ENCODE results near the gene RENBP. TPM values are rescaled to one million over a fixed set of nuclear protein-coding genes. Genes with fewer than 3 reads are reported as not detected.

The RENBP gene
- total RNA-seq, 1 experiment from 2014 or later = 7.1 TPM

DNA sequence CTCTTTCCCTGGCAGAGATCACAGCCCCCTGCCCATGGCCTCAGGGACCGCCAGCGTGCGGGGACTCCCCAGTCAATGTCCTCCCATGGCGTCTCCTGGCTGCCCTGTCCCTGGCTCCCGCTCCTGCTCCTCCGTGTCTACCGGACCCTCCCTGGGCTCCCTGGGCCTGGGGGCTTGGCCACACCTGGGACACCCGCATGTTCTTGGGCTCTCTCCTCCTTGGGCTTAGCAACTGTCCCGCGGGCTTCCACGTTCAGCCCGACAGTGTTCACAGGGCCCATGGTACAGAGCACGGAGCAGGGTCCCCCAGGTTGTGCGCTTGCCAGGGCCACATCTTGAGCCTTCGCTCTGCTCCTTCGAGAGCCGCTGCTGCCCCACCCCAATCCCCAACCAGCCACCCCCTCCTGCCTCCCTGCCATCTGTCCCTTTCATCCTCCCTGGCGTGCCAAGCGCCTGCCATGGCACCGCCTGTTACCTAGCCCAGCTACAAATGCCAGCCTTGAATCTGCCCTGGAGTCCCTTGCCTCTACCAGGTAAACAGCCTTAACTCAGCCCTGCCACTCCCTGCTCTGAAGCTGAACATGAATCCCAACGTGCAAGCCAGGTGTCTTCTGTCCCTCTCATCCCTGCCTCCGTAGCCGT lies 36.1 kb downstream of the RENBP start:
- Mint-ChIP-seq H3K4me1 (peaks cover 2 to 10% of the 10 kb centered on the region in 2 experiments), H3K36me3 (ENCODE audit: insufficient read depth in 1 of 3, low read depth in 3 of 3) (peaks cover 3 to 30% (median 12%) of the 10 kb centered on the region in 3 experiments; a peak in 4 of 7 replicates), H3K27me3 (ENCODE audit: low read depth) (no peaks in the 10 kb centered on the region), H3K27ac (no peak overlapping the region), H3K4me3 (no peak overlapping the region), H3K9me3 (peaks cover 49 to 65% of the 10 kb centered on the region in 2 experiments)
- no peaks in the 10 kb centered on the region for H3K4me1 ChIP-seq (ENCODE audit: insufficient read depth, low read length)
- no peaks in the 10 kb centered on the region for H4K20me1 ChIP-seq (ENCODE audit: control insufficient read depth, insufficient read depth, insufficient read length)
- H3K23me2 ChIP-seq (ENCODE audit: insufficient read length, low read depth, low read length, poor library complexity, severe bottlenecking) = no peaks in the 10 kb centered on the region
- H2AFZ ChIP-seq (ENCODE audit: low read length) = no peak overlapping the region
- H3K79me2 ChIP-seq (ENCODE audit: insufficient read depth, low read length) = no peaks in the 10 kb centered on the region
- no peak overlapping the region for H3K14ac ChIP-seq (ENCODE audit: insufficient read depth, low read length)
- no peak overlapping the region for H3K18ac ChIP-seq (ENCODE audit: insufficient read length, low read depth, low read length)
- no peak overlapping the region for H2BK12ac ChIP-seq (ENCODE audit: insufficient read length, low read depth, low read length)
- no peak overlapping the region for H3K4ac ChIP-seq (ENCODE audit: low read depth, low read length)
- H3K9ac ChIP-seq (ENCODE audit: extremely low read depth, insufficient read length, low read length) = no peak overlapping the region
- H4K8ac ChIP-seq (replicated peaks; ENCODE audit: insufficient read length, low read depth, low read length) = no peak overlapping the region
- no peak overlapping the region for H4K5ac ChIP-seq (ENCODE audit: insufficient read length, low read depth, low read length)
- H3K27me3 ChIP-seq (ENCODE audit: insufficient read depth, low read length) = no peaks in the 10 kb centered on the region
- no peak overlapping the region for H2BK120ac ChIP-seq (ENCODE audit: low read depth, low read length, poor library complexity, severe bottlenecking)
- H4K91ac ChIP-seq (ENCODE audit: insufficient read length, low read depth, low read length) = no peak overlapping the region
- no CpG with 5 or more reads among the region's 23 CpGs for WGBS (ENCODE audit: extremely low coverage, insufficient read length, low lambda C conversion rate)
- no peak overlapping the region for H3T11ph ChIP-seq (ENCODE audit: low read length)
- no peak overlapping the region for H2AK5ac ChIP-seq (ENCODE audit: insufficient read length, low read length)
- H3K27ac ChIP-seq (ENCODE audit: insufficient read length, low read depth, low read length) = no peak overlapping the region
- TF ChIP-seq CTCF (conservative IDR thresholded peaks at IDR 0.05) = no peak
- H2BK5ac ChIP-seq (ENCODE audit: insufficient read length, low read length) = no peak overlapping the region
- peaks cover 7% of the 10 kb centered on the region for H3K9me3 ChIP-seq (ENCODE audit: control insufficient read depth, low read depth, low read length)
- H2BK15ac ChIP-seq (ENCODE audit: low read depth, low read length) = no peak overlapping the region
- H3K79me1 ChIP-seq (ENCODE audit: insufficient read depth, low read depth, low read length, poor library complexity, severe bottlenecking) = no peaks in the 10 kb centered on the region
- H3K4me2 ChIP-seq (ENCODE audit: insufficient read depth, insufficient read length, low read length) = no peak overlapping the region
- DNase-seq = no peak
- H3K56ac ChIP-seq (ENCODE audit: insufficient read length, low read depth, low read length) = no peak overlapping the region
- H3K23ac ChIP-seq (ENCODE audit: insufficient read length, low read depth, low read length) = no peak overlapping the region
- H2BK20ac ChIP-seq (ENCODE audit: low read depth, low read length, poor library complexity, severe bottlenecking) = no peak overlapping the region
